Mesendoderm (in vitro differentiated cells): Measurements from ENCODE around the gene SYNGAP1.

Experiments
- DNase-seq: peaks from one replicate; pipeline ENCODE4 v3.0.0; 2013
- H2AK5ac ChIP-seq: 2 replicates; pipeline ENCODE4 v1.6.1; 2013; ENCODE audit warnings: low read length, inconsistent platforms
- H2BK120ac ChIP-seq: 2 replicates; pipeline ENCODE4 v1.6.1; 2013; ENCODE audit warnings: low read depth, mild to moderate bottlenecking, low read length, moderate library complexity, mixed read lengths
- H2BK15ac ChIP-seq: replicated peaks from 2 replicates; pipeline ENCODE4 v1.6.1; 2013; ENCODE audit warnings: low read depth, mild to moderate bottlenecking, moderate library complexity
- H2BK5ac ChIP-seq: 2 replicates; pipeline ENCODE4 v1.6.1; 2013; ENCODE audit warnings: low read length, inconsistent platforms
- H3K18ac ChIP-seq: 2 replicates; pipeline ENCODE4 v1.6.1; 2013; ENCODE audit warnings: mild to moderate bottlenecking, low read length, mixed read lengths
- H3K23ac ChIP-seq: one replicate; pipeline ENCODE4 v1.6.1; 2013; ENCODE audit warnings: low read length
- H3K27ac ChIP-seq: 2 replicates; pipeline ENCODE4 v1.5.1; 2013; ENCODE audit warnings: low read depth, mild to moderate bottlenecking, inconsistent platforms, low read length, moderate library complexity
- H3K27me3 ChIP-seq: 2 replicates; pipeline ENCODE4 v1.6.1; 2013; ENCODE audit warnings: low read length, control low read depth, mild to moderate bottlenecking, inconsistent platforms; ENCODE audit not compliant: insufficient read depth, poor library complexity
- H3K36me3 ChIP-seq: 2 replicates; pipeline ENCODE4 v1.6.1; 2013; ENCODE audit warnings: low read length, inconsistent platforms; ENCODE audit not compliant: control insufficient read depth, insufficient read depth
- H3K4ac ChIP-seq: one replicate; pipeline ENCODE4 v1.6.1; 2013; ENCODE audit warnings: low read depth, mild to moderate bottlenecking, low read length, moderate library complexity
- H3K4me1 ChIP-seq: 2 replicates; pipeline ENCODE4 v1.6.1; 2013; ENCODE audit warnings: low read depth, low read length, inconsistent platforms; ENCODE audit not compliant: control insufficient read depth
- H3K4me2 ChIP-seq: 2 replicates; pipeline ENCODE4 v1.6.1; 2013; ENCODE audit warnings: low read length
- H3K4me3 ChIP-seq: 2 replicates; pipeline ENCODE4 v1.5.1; 2013; ENCODE audit warnings: mild to moderate bottlenecking, low read length
- H3K56ac ChIP-seq: one replicate; pipeline ENCODE4 v1.6.1; 2013; ENCODE audit warnings: low read length
- H3K79me1 ChIP-seq: 2 replicates; pipeline ENCODE4 v1.6.1; 2013; ENCODE audit warnings: low read length, inconsistent platforms
- H3K79me2 ChIP-seq: 2 replicates; pipeline ENCODE4 v1.6.1; 2013; ENCODE audit warnings: mild to moderate bottlenecking, low read length; ENCODE audit not compliant: control insufficient read depth, insufficient read depth
- H3K9ac ChIP-seq: 2 replicates; pipeline ENCODE4 v1.6.1; 2013; ENCODE audit warnings: low read length, inconsistent platforms
- H4K5ac ChIP-seq: one replicate; pipeline ENCODE4 v1.6.1; 2013; ENCODE audit warnings: low read length
- H4K8ac ChIP-seq: one replicate; pipeline ENCODE4 v1.6.1; 2013; ENCODE audit warnings: low read depth, mild to moderate bottlenecking, control low read depth, low read length, moderate library complexity
- WGBS: extraction: QIAGEN DNeasy Blood & Tissue Kit; methylation state at CpG from one replicate; pipeline ENCODE4 v1.1.7; 2013; ENCODE audit warnings: low lambda C conversion rate, missing lambda C conversion rate; ENCODE audit not compliant: insufficient coverage; ENCODE audit errors: extremely low coverage; 5-methylcytosine and 5-hydroxymethylcytosine counted together

Gene SYNGAP1

GRCh38 chr6:33390173-33390572 is 29.7 kb upstream of the SYNGAP1 start:
- DNase-seq: no peak
- no peak overlapping the region for H3K27ac ChIP-seq
- WGBS: no CpG with 5 or more reads among the region's 2 CpGs

GRCh38 chr6:33390767-33391277 is 29.0 kb upstream of the SYNGAP1 start:
- Histone ChIP-seq H2BK120ac (no peak overlapping the region), H3K79me1 (peaks cover 4% of the 10 kb centered on the region), H3K56ac (peak overlapping the region; percentile 74), H3K27ac (peak overlapping the region; percentile 66), H2AK5ac (no peak overlapping the region), H2BK5ac (no peak overlapping the region), H3K18ac (peak overlapping the region; percentile 73), H3K4me2 (no peak overlapping the region), H2BK15ac (no peak overlapping the region), H3K4me3 (no peak overlapping the region), H3K79me2 (peaks cover 38% of the 10 kb centered on the region), H3K9ac (peak overlapping the region; percentile 46), H3K4ac (peak overlapping the region; percentile 59), H4K5ac (peak overlapping the region; percentile 72), H4K8ac (peak overlapping the region; percentile 67), H3K23ac (no peak overlapping the region), H3K36me3 (no peaks in the 10 kb centered on the region), H3K27me3 (no peaks in the 10 kb centered on the region), H3K4me1 (no peaks in the 10 kb centered on the region)
- no CpG with 5 or more reads among the region's 9 CpGs for WGBS
- DNase-seq: no peak

More at GRCh38 chr6:33390173-33390572, 29.7 kb upstream of the SYNGAP1 start:
- Histone ChIP-seq H3K18ac (peak overlapping the region; percentile 73), H3K4me3 (no peak overlapping the region), H3K4me2 (no peak overlapping the region), H3K23ac (no peak overlapping the region), H3K36me3 (no peaks in the 10 kb centered on the region), H3K79me1 (peaks cover 4% of the 10 kb centered on the region), H4K5ac (peak overlapping the region; percentile 72), H2AK5ac (no peak overlapping the region), H3K79me2 (peaks cover 33% of the 10 kb centered on the region), H2BK15ac (no peak overlapping the region), H3K4ac (peak overlapping the region; percentile 59), H3K27me3 (no peaks in the 10 kb centered on the region), H2BK5ac (no peak overlapping the region), H2BK120ac (no peak overlapping the region), H3K56ac (no peak overlapping the region), H4K8ac (peak overlapping the region; percentile 67), H3K9ac (no peak overlapping the region), H3K4me1 (no peaks in the 10 kb centered on the region)

GRCh38 chr6:33391278-33391921 is 28.5 kb upstream of the SYNGAP1 start, which contains the start of gene KIFC1:
TSS of gene KIFC1 (plus strand) at chr6:33391823. CDS start at chr6:33391986, 163 bp downstream.
- Histone ChIP-seq H4K8ac (peak within 1 kb of the TSS; percentile 67), H3K9ac (peak within 1 kb of the TSS; percentile 90), H3K79me2 (peaks cover 44% of the 10 kb centered on the region), H4K5ac (peak within 1 kb of the TSS; percentile 72), H3K27ac (peak within 1 kb of the TSS; percentile 72), H3K4me1 (no peaks in the 10 kb centered on the region), H3K23ac (peak within 1 kb of the TSS; percentile 33), H2BK120ac (peak within 1 kb of the TSS; percentile 5), H2AK5ac (no peak within 1 kb of the TSS), H3K4me2 (peak within 1 kb of the TSS; percentile 21), H3K4ac (peak within 1 kb of the TSS; percentile 59), H3K27me3 (no peaks in the 10 kb centered on the region), H2BK15ac (no peak within 1 kb of the TSS), H3K36me3 (no peaks in the 10 kb centered on the region), H3K79me1 (peaks cover 5% of the 10 kb centered on the region), H3K18ac (peak within 1 kb of the TSS; percentile 73), H3K4me3 (peak within 1 kb of the TSS; percentile 90), H3K56ac (peak within 1 kb of the TSS; percentile 93), H2BK5ac (peak within 1 kb of the TSS; percentile 49)
- DNase-seq: peak; percentile 100
- WGBS: no CpG with 5 or more reads among the region's 67 CpGs

- no peak overlapping the region for H2BK15ac ChIP-seq
- H3K79me1 ChIP-seq: peaks cover 5% of the 10 kb centered on the region
- peak overlapping the region; percentile 93 for H3K56ac ChIP-seq
- H3K4ac ChIP-seq: peak overlapping the region; percentile 36
- H3K79me2 ChIP-seq: peaks cover 46% of the 10 kb centered on the region
- peak overlapping the region; percentile 61 for H3K18ac ChIP-seq
- peak overlapping the region; percentile 90 for H3K4me3 ChIP-seq
- no peak overlapping the region for H2AK5ac ChIP-seq
- H2BK120ac ChIP-seq: peak overlapping the region; percentile 5
- WGBS: no CpG with 5 or more reads among the region's 31 CpGs
- H2BK5ac ChIP-seq: peak overlapping the region; percentile 49
- no peaks in the 10 kb centered on the region for H3K4me1 ChIP-seq
- no peak overlapping the region for H4K8ac ChIP-seq
- H3K4me2 ChIP-seq: peak overlapping the region; percentile 21
- H3K9ac ChIP-seq: peak overlapping the region; percentile 90
- DNase-seq: peak; percentile 41
- H3K27ac ChIP-seq: peak overlapping the region; percentile 72
- H4K5ac ChIP-seq: no peak overlapping the region
- H3K23ac ChIP-seq: peak overlapping the region; percentile 33
- no peaks in the 10 kb centered on the region for H3K27me3 ChIP-seq
- H3K36me3 ChIP-seq: no peaks in the 10 kb centered on the region
These were observed 27.8 kb upstream of the SYNGAP1 start for GRCh38 chr6:33391922-33392594.

GRCh38 chr6:33392595-33392948 is 27.3 kb upstream of the SYNGAP1 start:
- DNase-seq: no peak
- Histone ChIP-seq H2BK120ac (no peak overlapping the region), H2BK15ac (no peak overlapping the region), H4K5ac (no peak overlapping the region), H3K4me2 (peak overlapping the region; percentile 21), H3K4ac (peak overlapping the region; percentile 36), H4K8ac (no peak overlapping the region), H3K4me3 (peak overlapping the region; percentile 90), H3K27me3 (no peaks in the 10 kb centered on the region), H3K4me1 (no peaks in the 10 kb centered on the region), H3K18ac (no peak overlapping the region), H3K79me1 (peaks cover 7% of the 10 kb centered on the region), H3K79me2 (peaks cover 48% of the 10 kb centered on the region), H3K36me3 (peaks cover 1% of the 10 kb centered on the region), H3K27ac (no peak overlapping the region), H3K9ac (peak overlapping the region; percentile 90), H2BK5ac (no peak overlapping the region), H3K23ac (no peak overlapping the region), H3K56ac (peak overlapping the region; percentile 93), H2AK5ac (no peak overlapping the region)
- no CpG with 5 or more reads among the region's 5 CpGs for WGBS
